Activated CD4-positive, alpha-beta memory T cell treated with anti-CD3 and anti-CD28 coated beads for 36 hours (primary cell): ENCODE measurements around the gene CDCP2. TPM values are rescaled to one million over a fixed set of nuclear protein-coding genes. Genes with fewer than 3 reads are reported as not detected.
A peak's percentile ranks its signal among the peaks of the same experiment; 100 is the strongest.

Experiments used
- CTCF ChIA-PET: fragments of 350-600 bp; sonication (Branson Sonifier 250); formaldehyde crosslinking; loops from one replicate; lab custom pipeline; 2021; ENCODE audit warnings: antibody characterized with exemption, inconsistent platforms; lab: Charles Lee
- POLR2A ChIA-PET: fragments of 350-600 bp; sonication (Branson Sonifier 250); formaldehyde crosslinking; loops from one replicate; lab custom pipeline; 2021; ENCODE audit warnings: antibody characterized with exemption; lab: Charles Lee
- DNase-seq: peaks from one replicate; pipeline ENCODE4 v3.0.0-alpha.2; 2020
- H3K27ac Mint-ChIP-seq: one replicate; pipeline ENCODE4 v1.8.0; 2021; ENCODE audit warnings: mixed read lengths
- H3K27me3 Mint-ChIP-seq: one replicate; pipeline ENCODE4 v1.8.0; 2021; ENCODE audit warnings: mixed read lengths
- H3K36me3 Mint-ChIP-seq: one replicate; pipeline ENCODE4 v1.8.0; 2021; ENCODE audit warnings: mixed read lengths
- H3K4me1 Mint-ChIP-seq: one replicate; pipeline ENCODE4 v1.8.0; 2021; ENCODE audit warnings: low read depth, mixed read lengths
- H3K4me3 Mint-ChIP-seq: one replicate; pipeline ENCODE4 v1.8.0; 2021; ENCODE audit warnings: mild to moderate bottlenecking, mixed read lengths
- H3K9me3 Mint-ChIP-seq: one replicate; pipeline ENCODE4 v1.8.0; 2021; ENCODE audit warnings: mixed read lengths
- intact Hi-C: fragments of 100-400 bp; cut with micrococcal nuclease; formaldehyde crosslinking; loops from one replicate; pipeline ENCODE4 v1.15.1; 2023
- total RNA-seq, 2 experiments: library from RNA; stranded (reverse); gene quantifications; one replicate each; pipeline ENCODE4 v1.2.3, GENCODE V29; 2021

CDCP2 gene
- total RNA-seq, 2 experiments from 2014 or later: not detected

DNA sequence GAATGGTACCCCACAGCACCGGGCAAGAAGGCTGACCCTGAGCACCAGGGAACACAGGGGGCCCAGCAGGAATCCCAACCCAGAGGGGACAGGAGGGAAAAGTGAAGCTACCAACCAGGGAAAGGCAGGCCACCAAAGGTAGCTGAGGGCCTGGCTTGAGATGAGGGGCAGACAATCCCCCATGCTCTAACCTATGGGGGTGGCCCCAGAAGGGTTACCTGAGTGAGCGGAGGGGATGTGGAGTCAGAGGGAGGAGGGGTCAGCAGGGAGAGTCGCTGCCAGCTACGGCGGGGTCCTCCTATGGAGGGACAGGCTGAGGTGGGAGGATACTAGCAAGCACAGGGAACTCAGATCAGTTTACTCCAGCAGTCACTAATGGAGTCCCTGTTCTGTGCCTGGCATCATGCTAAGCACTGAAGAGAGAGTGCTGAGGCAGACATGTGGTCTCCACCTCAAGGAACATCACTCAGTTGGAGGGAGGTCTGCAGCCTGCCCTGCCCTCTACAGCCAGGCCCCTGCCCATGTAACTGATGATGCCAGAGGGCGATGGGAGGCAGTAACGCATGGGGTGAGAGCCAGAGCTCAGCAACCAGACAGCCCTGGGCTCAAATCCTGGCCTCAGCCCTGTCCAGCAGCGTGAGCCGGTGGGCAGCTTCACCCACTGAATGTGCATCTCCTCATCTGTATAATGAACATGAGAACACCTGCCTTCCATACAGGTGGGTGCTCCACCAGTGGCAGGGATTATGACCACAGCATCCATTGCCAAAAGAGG lies 25.7 kb upstream of the CDCP2 start:
- intact Hi-C loops: no loop called here
- H3K4me1 Mint-ChIP-seq: no peaks in the 10 kb centered on the region
- H3K9me3 Mint-ChIP-seq: no peaks in the 10 kb centered on the region
- DNase-seq: no peak
- ChIA-PET POLR2A (no interaction called here), CTCF (interaction anchor here (1.4 kb wide), 1 partner anchor 311 kb away, joined by 6 read pairs; no protein-coding TSS in a partner anchor)
- H3K36me3 Mint-ChIP-seq: peaks cover 12% of the 10 kb centered on the region
- no peak overlapping the region for H3K27ac Mint-ChIP-seq
- H3K4me3 Mint-ChIP-seq: no peak overlapping the region
- no peaks in the 10 kb centered on the region for H3K27me3 Mint-ChIP-seq

DNA sequence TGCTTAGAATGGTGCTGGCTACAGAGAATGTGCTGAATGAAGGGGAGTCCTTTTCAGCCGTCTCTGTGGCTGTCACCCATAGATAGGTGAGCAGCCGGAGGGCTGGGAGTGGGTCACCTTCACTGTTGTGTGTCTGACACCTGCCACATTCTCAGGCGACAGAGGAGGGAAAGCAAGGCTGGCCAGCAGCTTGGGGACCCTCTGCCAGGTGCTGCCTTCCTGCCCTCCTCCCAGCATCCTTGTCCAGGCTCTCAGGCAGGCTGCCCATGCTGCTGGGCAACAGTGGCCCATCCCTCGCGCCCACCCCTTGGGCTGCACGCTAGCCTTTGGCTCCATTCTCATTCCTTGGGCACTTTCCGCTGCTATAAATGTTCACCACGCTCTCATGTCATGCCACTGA lies 24.9 kb upstream of the CDCP2 start:
- H3K4me3 Mint-ChIP-seq: no peak overlapping the region
- no peak for DNase-seq
- no peaks in the 10 kb centered on the region for H3K9me3 Mint-ChIP-seq
- H3K27me3 Mint-ChIP-seq: no peaks in the 10 kb centered on the region
- H3K4me1 Mint-ChIP-seq: no peaks in the 10 kb centered on the region
- CTCF ChIA-PET: no interaction called here
- H3K36me3 Mint-ChIP-seq: peaks cover 10% of the 10 kb centered on the region
- no peak overlapping the region for H3K27ac Mint-ChIP-seq
- intact Hi-C loops: no loop called here
- POLR2A ChIA-PET: no interaction called here

DNA sequence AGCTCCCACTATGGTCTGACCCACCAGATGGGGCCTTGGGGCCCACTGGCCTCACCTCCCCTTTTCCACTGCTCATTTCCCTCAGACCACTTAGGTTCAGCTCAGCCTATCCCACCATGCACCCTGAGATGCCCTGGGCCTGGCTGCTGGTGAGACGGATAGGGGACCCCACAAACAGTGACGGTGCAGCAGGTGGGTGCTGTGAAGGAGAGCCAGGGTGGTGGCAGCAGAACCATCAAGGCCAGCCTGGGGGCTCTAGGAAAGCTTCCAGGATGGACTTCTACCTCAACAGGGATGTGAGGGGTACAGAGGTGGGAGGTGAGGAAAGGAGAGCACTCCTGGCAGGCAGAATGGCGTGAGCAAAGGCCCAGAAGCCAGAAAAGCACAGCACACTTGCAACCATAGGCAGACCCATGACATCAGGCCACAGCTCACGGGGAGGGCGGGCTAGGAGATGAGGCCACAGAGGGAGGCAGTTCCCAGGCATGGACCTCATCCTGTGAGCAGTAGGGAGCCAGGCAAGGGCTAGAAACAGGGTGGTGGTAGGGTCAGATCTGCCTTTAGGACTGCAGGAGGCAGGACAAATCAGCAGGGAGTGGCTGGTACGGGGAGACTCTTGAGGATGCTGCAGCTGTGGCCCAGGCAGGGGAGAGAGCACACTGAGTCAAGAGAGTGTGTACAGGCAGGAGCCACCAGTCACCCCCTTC lies 24.0 kb upstream of the CDCP2 start:
- no peak for DNase-seq
- Mint-ChIP-seq H3K4me1 (no peaks in the 10 kb centered on the region), H3K27me3 (no peaks in the 10 kb centered on the region), H3K27ac (no peak overlapping the region), H3K4me3 (no peak overlapping the region), H3K36me3 (peaks cover 9% of the 10 kb centered on the region), H3K9me3 (no peaks in the 10 kb centered on the region)
- ChIA-PET POLR2A (no interaction called here), CTCF (no interaction called here)
- intact Hi-C loops: no loop called here

DNA sequence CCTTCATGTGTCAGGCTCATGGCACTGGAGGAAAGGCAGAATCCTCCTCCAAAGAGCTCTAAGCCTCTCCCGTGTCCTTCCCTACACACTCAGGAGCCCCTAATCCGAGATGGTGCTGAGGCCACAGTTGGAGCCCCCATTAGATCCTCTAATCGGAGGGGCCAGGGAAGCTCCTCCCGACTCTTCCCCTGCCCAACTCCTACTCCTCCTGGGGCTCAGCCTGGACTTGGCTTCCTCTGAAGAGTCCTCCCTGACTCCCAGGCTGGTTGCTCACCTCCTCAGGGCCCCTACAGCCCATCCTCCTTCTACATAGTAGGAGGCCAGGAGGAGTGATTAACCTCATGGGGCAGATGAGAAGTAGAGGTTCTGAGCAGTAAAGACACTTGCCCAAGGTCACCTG lies 21.3 kb upstream of the CDCP2 start:
- POLR2A ChIA-PET: interaction anchor here (0.7 kb wide), 1 partner anchor 26 kb away, joined by 3 read pairs; the partner anchor contains the start of genes CYB5RL and MRPL37
- Mint-ChIP-seq H3K27ac (no peak overlapping the region), H3K4me1 (peaks cover 11% of the 10 kb centered on the region), H3K9me3 (no peaks in the 10 kb centered on the region), H3K27me3 (no peaks in the 10 kb centered on the region), H3K36me3 (no peaks in the 10 kb centered on the region), H3K4me3 (no peak overlapping the region)
- intact Hi-C loops: no loop called here
- CTCF ChIA-PET: no interaction called here
- no peak for DNase-seq

DNA sequence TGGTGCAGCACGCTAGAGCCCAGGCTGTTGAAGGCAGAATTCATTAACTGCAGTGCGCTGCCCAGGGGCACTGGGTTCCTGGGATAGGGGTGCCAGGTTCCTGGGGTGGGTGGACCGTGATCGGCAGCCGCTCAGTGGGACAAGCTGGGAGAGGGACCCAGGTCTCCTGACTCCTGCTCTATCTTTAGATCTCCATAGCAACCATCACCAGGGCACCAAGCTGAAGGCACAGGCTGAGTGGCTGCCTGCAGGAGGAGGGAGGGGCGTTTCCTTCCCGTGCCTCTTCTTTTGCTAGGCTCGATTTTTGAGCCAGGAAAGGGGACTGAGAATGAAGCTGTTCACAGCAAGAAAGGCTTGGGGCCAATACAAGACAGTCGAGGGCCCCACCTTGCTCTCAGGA lies 20.9 kb upstream of the CDCP2 start:
- Mint-ChIP-seq H3K36me3 (no peaks in the 10 kb centered on the region), H3K4me3 (no peak overlapping the region), H3K9me3 (no peaks in the 10 kb centered on the region), H3K4me1 (peaks cover 11% of the 10 kb centered on the region), H3K27me3 (no peaks in the 10 kb centered on the region), H3K27ac (no peak overlapping the region)
- intact Hi-C loops: no loop called here
- ChIA-PET CTCF (interaction anchor here (0.8 kb wide), 1 partner anchor 8 kb away, joined by 4 read pairs; no protein-coding TSS in a partner anchor), POLR2A (no interaction called here)
- DNase-seq: no peak

DNA sequence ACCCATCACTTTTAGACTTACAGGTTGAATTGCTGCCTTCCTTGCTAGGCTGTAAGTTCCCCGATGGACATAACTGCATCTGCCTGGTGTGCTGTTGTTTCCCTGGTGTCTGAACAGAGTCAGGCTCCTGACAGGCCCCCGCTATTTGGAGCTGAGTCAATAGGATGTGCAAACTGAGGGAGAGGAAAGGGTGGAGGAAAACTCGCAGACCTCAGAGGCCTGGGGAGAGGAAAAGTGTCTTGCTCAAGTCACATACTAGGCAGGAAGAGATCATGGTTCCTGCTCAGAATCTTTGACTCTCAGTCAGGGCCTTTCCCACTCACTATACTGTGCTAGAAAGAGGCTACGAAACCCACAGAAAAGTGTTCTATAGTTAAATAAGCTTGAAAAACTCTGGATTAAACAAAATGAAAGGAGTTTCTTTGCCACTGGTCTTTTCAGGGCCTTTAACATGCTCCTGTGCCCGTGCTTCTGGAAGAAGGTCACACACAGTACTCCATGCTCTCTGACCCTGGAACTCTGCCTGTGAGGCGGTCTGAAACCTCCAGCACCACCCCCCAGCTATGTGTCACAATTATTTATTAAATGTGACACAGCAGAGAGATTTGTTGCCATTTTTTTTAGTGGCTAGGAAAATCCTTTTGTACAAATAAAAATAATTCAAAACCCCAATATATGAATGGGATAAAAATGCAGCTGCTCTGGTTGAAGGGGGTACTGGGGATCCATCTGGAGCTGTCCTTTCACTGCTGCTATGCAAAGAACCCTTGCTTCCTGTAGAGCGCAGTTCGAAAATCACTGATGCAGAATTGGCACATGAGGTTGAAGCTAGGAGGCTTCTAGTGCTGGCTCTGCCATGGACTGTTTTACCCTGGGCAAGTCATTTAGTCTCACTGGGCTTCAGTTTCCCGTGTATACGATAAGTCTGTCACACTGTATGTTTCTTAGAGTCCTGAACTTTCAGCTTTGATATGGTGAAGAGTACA lies 20.1 kb upstream of the CDCP2 start:
- no peak overlapping the region for H3K27ac Mint-ChIP-seq
- no peaks in the 10 kb centered on the region for H3K36me3 Mint-ChIP-seq
- ChIA-PET POLR2A (interaction anchor here (0.6 kb wide), 1 partner anchor 57 kb away, joined by 3 read pairs; no protein-coding TSS in a partner anchor), CTCF (interaction anchor here (0.8 to 2.8 kb wide), 2 partner anchors 8 to 9 kb away, joined by 4 to 9 read pairs; no protein-coding TSS in a partner anchor)
- intact Hi-C loops: no loop called here
- DNase-seq: no peak
- H3K9me3 Mint-ChIP-seq: no peaks in the 10 kb centered on the region
- no peaks in the 10 kb centered on the region for H3K27me3 Mint-ChIP-seq
- peaks cover 11% of the 10 kb centered on the region for H3K4me1 Mint-ChIP-seq
- H3K4me3 Mint-ChIP-seq: no peak overlapping the region

DNA sequence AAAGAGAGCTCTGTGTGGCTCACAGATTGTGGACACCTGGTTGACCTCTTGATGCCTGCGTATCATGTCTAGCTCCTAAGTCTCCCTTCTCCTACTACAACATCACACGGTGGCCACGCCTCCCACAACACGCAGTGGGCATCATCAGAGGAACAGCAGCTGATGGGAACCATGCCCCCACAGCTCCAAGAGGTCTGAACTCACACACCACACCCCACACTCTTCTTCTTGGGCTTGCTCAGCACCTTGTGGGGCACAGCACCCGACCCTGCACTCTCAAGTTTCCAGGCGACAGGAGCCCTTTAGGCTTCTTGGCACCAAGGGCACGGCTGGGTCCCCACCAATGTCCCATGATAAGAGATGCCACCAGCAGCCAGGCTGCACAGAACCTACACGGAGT lies 18.8 kb upstream of the CDCP2 start:
- Mint-ChIP-seq H3K9me3 (no peaks in the 10 kb centered on the region), H3K27ac (no peak overlapping the region), H3K36me3 (no peaks in the 10 kb centered on the region), H3K4me3 (no peak overlapping the region), H3K27me3 (no peaks in the 10 kb centered on the region), H3K4me1 (peaks cover 11% of the 10 kb centered on the region)
- ChIA-PET POLR2A (interaction anchor here (0.8 to 1.5 kb wide), 2 partner anchors 16 to 19 kb away, joined by 3 read pairs; no protein-coding TSS in a partner anchor), CTCF (interaction anchor here (2.8 kb wide), 1 partner anchor 10 kb away, joined by 9 read pairs; no protein-coding TSS in a partner anchor)
- no peak for DNase-seq
- intact Hi-C loops: no loop called here

DNA sequence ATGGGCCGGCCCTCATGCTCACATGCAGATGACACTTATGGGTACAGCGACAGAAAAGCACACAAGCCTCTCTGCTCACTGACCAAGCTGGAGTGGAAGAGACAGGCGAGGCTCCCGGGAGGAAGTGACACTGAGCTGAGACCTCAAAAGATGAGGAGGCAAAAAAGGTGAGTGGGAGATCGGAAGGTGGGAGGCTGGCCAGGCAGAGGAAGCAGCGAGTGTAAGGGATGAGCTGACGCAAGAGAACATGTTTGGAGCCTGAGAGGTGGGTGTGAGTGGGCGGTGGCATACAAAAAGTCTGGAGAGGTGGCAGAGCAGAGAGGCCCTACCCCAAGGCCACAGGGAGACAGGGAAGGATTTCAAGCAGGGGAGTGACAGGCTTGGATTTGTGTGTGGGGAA lies 18.2 kb upstream of the CDCP2 start:
- H3K4me1 Mint-ChIP-seq: peaks cover 11% of the 10 kb centered on the region
- intact Hi-C loops: no loop called here
- no peaks in the 10 kb centered on the region for H3K9me3 Mint-ChIP-seq
- ChIA-PET CTCF (interaction anchor here (2.8 kb wide), 1 partner anchor 10 kb away, joined by 9 read pairs; no protein-coding TSS in a partner anchor), POLR2A (interaction anchor here (1.5 kb wide), 1 partner anchor 16 kb away, joined by 3 read pairs; no protein-coding TSS in a partner anchor)
- peak; percentile 10 for DNase-seq
- H3K27ac Mint-ChIP-seq: peak overlapping the region; percentile 4
- no peak overlapping the region for H3K4me3 Mint-ChIP-seq
- no peaks in the 10 kb centered on the region for H3K27me3 Mint-ChIP-seq
- no peaks in the 10 kb centered on the region for H3K36me3 Mint-ChIP-seq

DNA sequence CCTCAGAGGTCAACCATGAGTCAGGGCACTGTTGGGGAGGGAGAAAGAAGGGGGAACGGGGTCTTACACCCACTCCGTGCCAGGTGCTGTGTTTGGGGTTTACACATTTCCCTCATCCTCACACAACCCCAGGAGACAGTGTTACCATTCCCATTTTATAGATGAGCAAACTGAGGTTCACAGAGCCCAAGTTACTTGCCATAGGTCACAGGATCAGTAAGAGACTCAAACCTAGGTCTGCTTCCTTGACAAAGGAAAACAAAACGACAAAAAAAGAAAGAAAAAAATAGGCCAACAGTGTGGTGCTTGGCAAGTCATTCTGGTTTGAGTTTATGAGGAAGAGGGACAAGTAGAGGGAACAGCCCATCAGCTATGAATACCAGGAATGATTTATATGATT lies 16.3 kb upstream of the CDCP2 start:
- Mint-ChIP-seq H3K4me3 (no peak overlapping the region), H3K27me3 (no peaks in the 10 kb centered on the region), H3K9me3 (no peaks in the 10 kb centered on the region), H3K36me3 (no peaks in the 10 kb centered on the region), H3K27ac (no peak overlapping the region), H3K4me1 (peaks cover 11% of the 10 kb centered on the region)
- DNase-seq: no peak
- POLR2A ChIA-PET: no interaction called here
- CTCF ChIA-PET: no interaction called here
- intact Hi-C loops: no loop called here

DNA sequence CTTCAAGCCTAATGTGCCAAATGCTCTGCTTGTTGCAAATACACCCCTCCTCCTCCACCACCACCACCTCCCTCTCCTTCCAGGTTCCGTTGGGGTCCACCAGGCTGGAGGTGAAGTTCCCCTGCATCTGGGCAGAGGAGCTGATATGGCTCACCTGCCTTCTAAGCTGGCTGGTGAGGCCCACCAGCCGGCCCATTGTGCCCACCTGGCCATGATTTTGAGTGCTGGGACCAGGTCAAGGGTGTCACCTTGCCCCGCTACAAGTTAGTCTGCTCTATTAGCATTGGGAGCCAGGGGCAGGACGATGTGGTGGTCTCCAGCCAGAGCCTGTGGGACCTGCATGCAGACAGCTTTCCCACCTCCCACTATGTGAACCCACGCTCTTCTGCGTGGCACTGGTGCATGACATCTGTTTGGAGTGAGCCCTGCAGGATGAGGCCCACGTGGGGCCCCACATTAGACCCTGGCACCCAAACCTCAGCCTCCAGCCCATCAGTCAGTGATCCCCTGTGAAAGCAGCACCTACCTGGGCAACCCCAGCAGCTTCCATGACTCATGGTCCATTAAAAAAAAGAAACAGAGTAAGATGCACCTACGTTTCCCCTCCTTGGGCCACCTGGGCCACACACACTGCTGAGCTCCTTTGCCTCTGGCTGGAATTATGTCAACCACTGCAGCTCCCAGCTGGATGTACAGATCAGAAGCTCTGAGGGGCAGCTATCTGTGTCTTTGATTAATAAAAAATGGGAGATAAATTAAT lies 15.6 kb upstream of the CDCP2 start:
- CTCF ChIA-PET: no interaction called here
- no peaks in the 10 kb centered on the region for H3K36me3 Mint-ChIP-seq
- peaks cover 11% of the 10 kb centered on the region for H3K4me1 Mint-ChIP-seq
- H3K27ac Mint-ChIP-seq: no peak overlapping the region
- H3K4me3 Mint-ChIP-seq: no peak overlapping the region
- intact Hi-C loops: no loop called here
- POLR2A ChIA-PET: no interaction called here
- H3K9me3 Mint-ChIP-seq: no peaks in the 10 kb centered on the region
- H3K27me3 Mint-ChIP-seq: no peaks in the 10 kb centered on the region
- no peak for DNase-seq
